GM06990 (cell line): ENCODE results near the gene TSEN34.

Experiments
- DNase-seq: peaks from one replicate; pipeline ENCODE4 v3.0.0-alpha.2; 2011; ENCODE audit not compliant: insufficient read length; ENCODE audit errors: extremely low read depth
- H3K27me3 ChIP-seq: replicated peaks from 2 replicates; pipeline ENCODE4 v1.6.0; 2011; ENCODE audit warnings: low read length; ENCODE audit not compliant: control insufficient read depth, insufficient read depth
- H3K36me3 ChIP-seq: 2 replicates; pipeline ENCODE4 v1.5.1; 2011; ENCODE audit warnings: low read length; ENCODE audit not compliant: control insufficient read depth, insufficient read depth
- H3K4me3 ChIP-seq: replicated peaks from 2 replicates; pipeline ENCODE4 v1.5.1; 2011; ENCODE audit warnings: low read depth, mild to moderate bottlenecking, control low read depth, low read length
- CTCF ChIP-seq: IDR thresholded peaks from 2 replicates; pipeline ENCODE4 v1.5.1; 2011; ENCODE audit warnings: low read length, control low read depth, mild to moderate bottlenecking, inconsistent platforms; ENCODE audit not compliant: insufficient read depth, poor library complexity, severe bottlenecking

The TSEN34 gene

GRCh38 chr19:54172471-54173358, 18.4 kb upstream of the TSEN34 start, which contains the start of gene TMC4:
Gene TMC4 (minus strand): TSS chr19:54173160. CDS start chr19:54173117, 43 bp downstream.
- Histone ChIP-seq H3K27me3 (no peaks in the 10 kb centered on the region), H3K4me3 (no peak within 1 kb of the TSS), H3K36me3 (peaks cover 2% of the 10 kb centered on the region)
- TF ChIP-seq CTCF: peak; percentile 11
- DNase-seq: no peak

- H3K4me3 ChIP-seq: no peak overlapping the region
- no peak for DNase-seq
- TF ChIP-seq CTCF: no peak
- H3K36me3 ChIP-seq: peaks cover 2% of the 10 kb centered on the region
- H3K27me3 ChIP-seq: no peaks in the 10 kb centered on the region
Observed at GRCh38 chr19:54173359-54173699, 17.8 kb upstream of the TSEN34 start.

- H3K4me3 ChIP-seq: no peak overlapping the region
- H3K27me3 ChIP-seq: no peaks in the 10 kb centered on the region
- DNase-seq: no peak
- peaks cover 2% of the 10 kb centered on the region for H3K36me3 ChIP-seq
- TF ChIP-seq CTCF: no peak
Observed at GRCh38 chr19:54173951-54174834, 16.9 kb upstream of the TSEN34 start.

- no peak overlapping the region for H3K4me3 ChIP-seq
- DNase-seq: no peak
- no peak for TF ChIP-seq CTCF
- H3K27me3 ChIP-seq: no peaks in the 10 kb centered on the region
- H3K36me3 ChIP-seq: peaks cover 3% of the 10 kb centered on the region
Observed at GRCh38 chr19:54178581-54179261, 12.4 kb upstream of the TSEN34 start.

- H3K36me3 ChIP-seq: peaks cover 3% of the 10 kb centered on the region
- TF ChIP-seq CTCF: no peak
- DNase-seq: no peak
- no peak overlapping the region for H3K4me3 ChIP-seq
- no peaks in the 10 kb centered on the region for H3K27me3 ChIP-seq
Observed at GRCh38 chr19:54179262-54179852, 11.8 kb upstream of the TSEN34 start.
